ENCODE data around the gene ATR.

DNA sequence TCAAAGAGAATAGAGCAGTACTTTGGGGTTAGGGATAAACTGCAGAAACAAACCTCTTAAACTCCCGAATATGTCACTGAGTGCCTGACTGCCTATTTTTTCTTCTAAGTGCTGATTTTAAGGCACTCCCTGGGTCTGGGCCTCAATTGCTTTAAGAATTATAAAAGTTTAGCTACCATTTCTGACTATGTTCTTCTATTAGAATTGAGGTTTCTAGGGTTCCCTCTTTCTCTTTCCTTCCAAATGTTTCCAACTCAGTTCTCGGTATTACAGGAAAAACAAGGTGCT is 46.6 kb upstream of the ATR start:
- TF ChIP-seq POLR2A (IDR thresholded peaks at IDR 0.05) (no peak), EP300 (IDR thresholded peaks at IDR 0.05) (no peak), POLR2AphosphoS5 (IDR thresholded peaks at IDR 0.05) (no peak)
- TF ChIP-seq, protein P1, sequence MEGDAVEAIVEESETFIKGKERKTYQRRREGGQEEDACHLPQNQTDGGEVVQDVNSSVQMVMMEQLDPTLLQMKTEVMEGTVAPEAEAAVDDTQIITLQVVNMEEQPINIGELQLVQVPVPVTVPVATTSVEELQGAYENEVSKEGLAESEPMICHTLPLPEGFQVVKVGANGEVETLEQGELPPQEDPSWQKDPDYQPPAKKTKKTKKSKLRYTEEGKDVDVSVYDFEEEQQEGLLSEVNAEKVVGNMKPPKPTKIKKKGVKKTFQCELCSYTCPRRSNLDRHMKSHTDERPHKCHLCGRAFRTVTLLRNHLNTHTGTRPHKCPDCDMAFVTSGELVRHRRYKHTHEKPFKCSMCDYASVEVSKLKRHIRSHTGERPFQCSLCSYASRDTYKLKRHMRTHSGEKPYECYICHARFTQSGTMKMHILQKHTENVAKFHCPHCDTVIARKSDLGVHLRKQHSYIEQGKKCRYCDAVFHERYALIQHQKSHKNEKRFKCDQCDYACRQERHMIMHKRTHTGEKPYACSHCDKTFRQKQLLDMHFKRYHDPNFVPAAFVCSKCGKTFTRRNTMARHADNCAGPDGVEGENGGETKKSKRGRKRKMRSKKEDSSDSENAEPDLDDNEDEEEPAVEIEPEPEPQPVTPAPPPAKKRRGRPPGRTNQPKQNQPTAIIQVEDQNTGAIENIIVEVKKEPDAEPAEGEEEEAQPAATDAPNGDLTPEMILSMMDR (IDR thresholded peaks at IDR 0.05): no peak
